AG10803 (cell line): ENCODE measurements around the gene SLC11A2.

Experiments
- DNase-seq: peaks from one replicate; pipeline ENCODE4 v3.0.0; 2010; ENCODE audit warnings: low read depth
- H3K4me3 ChIP-seq: 2 replicates; pipeline ENCODE4 v1.5.1; 2011; ENCODE audit warnings: mild to moderate bottlenecking, low read length, control low read depth
- TF ChIP-seq, protein P1 (sequence below): conservative IDR thresholded peaks from 2 replicates; pipeline ENCODE4 v1.5.1; 2011; ENCODE audit warnings: mild to moderate bottlenecking, low read length, control low read depth, inconsistent platforms

Gene SLC11A2

DNA sequence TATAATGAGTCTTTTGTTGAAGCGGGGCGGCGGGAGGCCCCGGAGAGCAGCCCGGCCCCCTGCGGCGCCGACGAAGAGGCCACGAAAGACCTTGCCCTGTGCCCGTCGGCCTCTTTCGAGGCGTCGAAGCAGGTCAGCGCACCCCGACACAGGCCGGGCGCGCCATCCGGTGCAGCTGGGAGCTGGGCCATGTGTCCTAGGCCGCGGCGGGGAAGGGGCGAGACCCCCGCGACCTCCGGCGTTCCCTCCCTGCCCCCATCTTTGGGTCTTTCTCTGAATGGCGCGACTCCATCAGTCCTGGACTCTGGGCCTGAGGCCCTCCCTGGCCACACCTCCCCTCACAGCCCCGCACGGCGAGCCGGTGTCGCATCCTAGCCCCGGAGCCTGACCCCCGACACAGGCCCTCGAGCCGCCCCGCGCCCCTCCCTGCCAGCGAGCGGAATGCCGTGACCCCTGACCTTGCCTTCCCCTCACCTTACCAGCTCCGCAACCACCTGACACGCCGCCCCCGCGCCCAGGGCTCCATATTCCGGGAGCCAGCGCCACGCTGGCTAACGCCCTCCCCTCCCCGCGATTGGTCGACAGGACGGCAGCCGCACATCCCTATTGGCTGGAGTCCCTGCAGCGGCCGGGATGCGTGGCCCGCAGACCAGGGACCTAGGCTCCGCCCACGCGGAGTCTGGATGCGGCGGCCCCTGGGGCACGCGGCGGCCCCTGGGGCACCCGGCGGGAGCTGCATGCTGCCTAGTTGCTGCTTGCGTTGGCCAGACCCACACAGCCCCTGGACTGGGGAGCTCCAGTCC lies at the start of gene SLC11A2:
TSS of gene SLC11A2 (minus strand) at position 549 of the 803 bp plus-strand sequence. CDS start 15,656 bp downstream, outside the sequence.
- peak; percentile 91 for DNase-seq
- TF ChIP-seq, protein P1, sequence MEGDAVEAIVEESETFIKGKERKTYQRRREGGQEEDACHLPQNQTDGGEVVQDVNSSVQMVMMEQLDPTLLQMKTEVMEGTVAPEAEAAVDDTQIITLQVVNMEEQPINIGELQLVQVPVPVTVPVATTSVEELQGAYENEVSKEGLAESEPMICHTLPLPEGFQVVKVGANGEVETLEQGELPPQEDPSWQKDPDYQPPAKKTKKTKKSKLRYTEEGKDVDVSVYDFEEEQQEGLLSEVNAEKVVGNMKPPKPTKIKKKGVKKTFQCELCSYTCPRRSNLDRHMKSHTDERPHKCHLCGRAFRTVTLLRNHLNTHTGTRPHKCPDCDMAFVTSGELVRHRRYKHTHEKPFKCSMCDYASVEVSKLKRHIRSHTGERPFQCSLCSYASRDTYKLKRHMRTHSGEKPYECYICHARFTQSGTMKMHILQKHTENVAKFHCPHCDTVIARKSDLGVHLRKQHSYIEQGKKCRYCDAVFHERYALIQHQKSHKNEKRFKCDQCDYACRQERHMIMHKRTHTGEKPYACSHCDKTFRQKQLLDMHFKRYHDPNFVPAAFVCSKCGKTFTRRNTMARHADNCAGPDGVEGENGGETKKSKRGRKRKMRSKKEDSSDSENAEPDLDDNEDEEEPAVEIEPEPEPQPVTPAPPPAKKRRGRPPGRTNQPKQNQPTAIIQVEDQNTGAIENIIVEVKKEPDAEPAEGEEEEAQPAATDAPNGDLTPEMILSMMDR, result no peak
- peak within 1 kb of the TSS; percentile 79 for H3K4me3 ChIP-seq

DNA sequence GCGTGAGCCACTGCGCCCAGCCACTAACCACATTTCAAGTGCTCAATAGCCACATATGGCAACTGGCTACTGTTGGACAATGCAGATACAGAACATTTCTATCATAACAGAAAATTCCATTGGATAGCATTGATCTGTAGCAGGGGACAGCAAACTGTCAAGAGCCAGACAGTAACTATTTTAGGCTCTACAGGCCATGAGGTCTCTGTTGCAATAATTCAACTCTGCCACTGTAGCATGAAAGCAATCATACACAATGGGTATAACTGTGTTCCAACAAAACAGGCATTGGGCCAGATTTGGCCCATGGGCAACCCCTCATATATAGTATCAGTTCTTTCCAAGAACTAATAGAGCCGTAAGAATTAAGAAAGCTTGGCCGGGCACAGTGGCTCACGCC lies 49.2 kb upstream of the SLC11A2 start:
- H3K4me3 ChIP-seq, result no peak overlapping the region
- no peak for DNase-seq

DNA sequence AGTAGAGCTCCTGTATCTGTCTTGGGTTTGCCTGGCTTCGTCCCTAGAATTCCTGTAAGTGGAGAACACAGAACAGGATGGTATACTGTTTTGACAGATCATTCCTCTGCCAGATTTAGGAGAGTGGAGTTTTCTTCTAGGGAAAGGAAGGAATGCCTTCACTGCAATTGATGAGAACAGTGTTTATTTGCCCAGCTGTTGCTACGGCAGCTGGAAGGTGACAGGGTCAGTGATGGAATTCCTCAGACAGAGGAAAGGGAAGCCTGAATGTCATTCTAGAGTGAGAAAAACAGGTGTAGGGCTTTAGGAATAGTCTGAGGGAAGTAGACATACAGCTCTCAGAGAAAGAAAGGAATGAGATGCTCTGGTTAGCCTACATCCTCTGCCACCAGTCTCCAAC lies 45.5 kb upstream of the SLC11A2 start:
- TF ChIP-seq, protein P1, result no peak
- no peak for DNase-seq

More for the DNA sequence above, 49.2 kb upstream of the SLC11A2 start:
- TF ChIP-seq, protein P1, result no peak

DNA sequence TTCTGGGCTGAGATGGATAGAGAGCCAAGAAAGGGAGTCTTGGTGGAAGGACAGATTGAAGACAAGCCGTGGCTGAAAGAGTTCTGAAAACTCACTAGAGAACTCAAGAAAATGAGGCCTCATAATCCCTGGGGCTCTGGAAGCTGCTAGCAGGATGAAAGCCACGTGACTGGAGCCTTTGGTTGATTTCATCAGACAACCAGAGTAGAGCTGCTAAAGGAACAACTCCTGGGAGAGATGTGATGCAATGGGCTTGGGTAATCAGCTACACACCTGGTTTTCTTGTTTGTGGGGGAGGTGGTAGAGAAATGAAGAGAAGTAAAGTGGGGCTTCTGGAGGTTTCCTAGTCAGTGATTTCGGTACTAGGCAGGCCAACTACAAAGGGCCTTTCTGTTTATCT lies 43.8 kb upstream of the SLC11A2 start:
- TF ChIP-seq, protein P1, result no peak
- peak; percentile 46 for DNase-seq
- H3K4me3 ChIP-seq, result no peak overlapping the region

More for the DNA sequence above, 45.5 kb upstream of the SLC11A2 start:
- H3K4me3 ChIP-seq, result no peak overlapping the region

DNA sequence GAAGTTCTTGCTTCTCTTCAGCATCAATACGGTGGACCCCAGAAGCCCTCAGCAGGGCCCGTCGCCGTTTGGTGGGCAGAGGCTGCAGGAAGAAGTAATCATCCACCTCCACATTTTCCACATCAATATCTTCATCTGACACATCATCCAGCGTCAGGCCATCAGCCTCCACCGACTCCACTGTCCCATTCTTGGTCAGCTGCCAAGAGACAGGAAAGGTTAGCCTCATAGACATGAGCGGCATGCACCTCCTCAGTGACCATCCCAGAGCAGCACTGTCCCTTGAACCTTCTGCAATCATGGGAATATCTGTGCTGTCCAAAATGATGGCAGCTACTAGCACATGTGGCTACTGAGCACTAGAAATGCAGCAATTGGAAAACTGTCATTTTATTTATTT lies 41.6 kb upstream of the SLC11A2 start:
- no peak for DNase-seq
- TF ChIP-seq, protein P1, result no peak
- no peak overlapping the region for H3K4me3 ChIP-seq

DNA sequence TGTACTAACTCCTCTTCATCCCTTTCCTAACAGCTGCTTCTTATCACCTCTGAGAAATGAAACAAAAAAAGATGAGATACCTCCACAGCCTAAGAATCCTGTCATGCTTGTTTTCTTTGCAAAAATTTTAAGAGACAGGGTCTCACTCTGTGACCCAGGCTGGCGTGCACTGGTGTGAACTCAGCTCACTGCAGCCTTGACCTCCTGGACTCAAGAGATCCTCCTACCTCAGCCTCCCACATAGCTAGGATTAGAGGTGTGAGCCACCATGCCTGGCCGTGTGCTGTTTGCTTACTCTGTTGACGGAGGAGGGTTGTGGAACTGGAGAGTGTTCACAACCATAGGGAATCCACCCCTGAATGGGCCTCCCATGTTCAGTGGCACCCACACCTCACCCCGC lies 41.0 kb upstream of the SLC11A2 start:
- no peak for DNase-seq
- no peak overlapping the region for H3K4me3 ChIP-seq
- TF ChIP-seq, protein P1, result no peak

DNA sequence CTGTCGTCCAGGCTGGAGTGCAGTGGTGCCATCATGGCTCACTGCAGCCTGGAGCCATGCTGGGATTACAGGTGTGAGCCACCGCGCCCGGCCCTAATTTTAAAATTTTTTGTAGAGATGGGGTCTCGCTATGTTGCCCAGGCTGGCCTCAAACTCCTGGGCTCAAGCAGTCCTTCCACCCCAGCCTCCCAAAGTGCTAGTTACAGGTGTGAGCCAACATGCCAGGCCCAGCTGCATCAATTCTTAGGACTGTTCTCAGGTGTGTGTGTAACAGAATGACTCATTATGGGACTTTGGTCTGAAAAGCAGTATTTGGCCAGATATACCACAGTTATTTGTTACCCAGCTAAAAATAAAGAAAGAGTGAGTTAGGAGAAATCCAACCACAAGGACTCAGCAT lies 39.3 kb upstream of the SLC11A2 start:
- no peak for DNase-seq
- H3K4me3 ChIP-seq, result no peak overlapping the region
- TF ChIP-seq, protein P1, result no peak
